ENCODE measurements around the gene ADGRL2.

The ADGRL2 gene

DNA sequence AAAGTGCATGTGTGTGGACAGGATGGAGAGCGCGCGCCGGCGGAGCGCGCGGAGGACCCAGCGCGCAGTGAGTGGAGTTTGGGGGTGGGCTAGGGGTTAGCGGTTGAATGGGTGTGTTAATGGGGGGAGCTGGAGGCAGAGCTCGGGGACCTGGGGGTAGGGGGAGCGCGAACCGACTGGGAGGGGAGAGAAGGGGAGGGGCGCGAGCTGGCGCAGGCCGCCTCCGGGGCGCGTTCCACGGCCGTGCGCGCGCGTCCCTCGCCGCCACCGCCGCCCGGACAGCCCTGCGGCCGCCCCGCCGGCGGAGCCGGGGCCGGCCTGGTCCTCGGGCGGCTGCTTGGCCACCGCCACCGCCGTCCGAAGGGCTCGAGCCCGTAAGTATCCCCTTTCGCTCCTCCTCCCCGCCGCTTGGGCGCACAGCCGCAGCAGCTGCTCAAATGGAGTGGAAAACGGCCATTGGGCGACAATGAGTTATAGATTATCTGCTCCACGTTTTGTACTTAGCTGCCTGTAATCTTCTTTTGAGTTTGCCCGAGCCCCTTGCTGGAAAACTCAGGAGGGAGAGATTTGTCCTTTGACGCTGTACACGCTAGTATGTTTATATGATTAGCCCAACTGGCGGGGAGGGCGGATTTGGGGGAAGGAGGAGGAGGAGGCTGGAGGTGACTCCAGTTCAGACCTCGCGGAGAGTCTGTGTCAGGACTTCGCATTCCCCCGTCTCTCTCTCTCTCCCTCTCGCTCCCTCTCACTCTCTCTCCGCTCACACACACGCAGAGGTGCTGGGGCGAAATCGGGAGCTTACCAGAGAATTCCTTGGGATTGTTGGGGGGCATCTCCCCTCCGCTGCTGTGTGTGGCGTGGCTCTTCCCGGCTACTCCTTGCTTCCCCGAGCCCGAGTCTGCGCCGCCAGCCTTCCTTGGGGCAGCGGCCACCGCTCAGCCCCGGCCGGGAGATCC, at the start of gene ADGRL2:
TSS of gene ADGRL2 (plus strand) at position 240 of the 956 bp plus-strand sequence. CDS start 36,051 bp downstream, outside the sequence.
- DNase-seq: peak; percentile 34

DNA sequence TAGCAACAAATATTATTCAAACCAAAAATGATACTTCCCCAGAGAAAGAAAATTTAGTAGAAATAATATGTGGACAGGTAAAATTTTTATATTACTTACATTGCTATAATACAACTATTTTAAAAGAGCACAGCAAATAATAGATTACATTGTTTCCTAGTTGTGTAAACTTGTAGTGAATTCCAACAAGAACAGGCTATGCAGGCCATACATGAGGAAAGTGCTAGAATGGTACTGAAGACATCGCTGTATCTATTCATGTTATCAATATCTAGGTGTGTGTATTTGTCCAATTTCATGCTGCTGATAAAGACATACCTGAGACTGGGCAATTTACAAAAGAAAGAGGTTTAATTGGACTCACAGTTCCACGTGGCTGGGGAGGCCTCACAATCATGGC, 47.9 kb upstream of the ADGRL2 start:
- no peak for DNase-seq

DNA sequence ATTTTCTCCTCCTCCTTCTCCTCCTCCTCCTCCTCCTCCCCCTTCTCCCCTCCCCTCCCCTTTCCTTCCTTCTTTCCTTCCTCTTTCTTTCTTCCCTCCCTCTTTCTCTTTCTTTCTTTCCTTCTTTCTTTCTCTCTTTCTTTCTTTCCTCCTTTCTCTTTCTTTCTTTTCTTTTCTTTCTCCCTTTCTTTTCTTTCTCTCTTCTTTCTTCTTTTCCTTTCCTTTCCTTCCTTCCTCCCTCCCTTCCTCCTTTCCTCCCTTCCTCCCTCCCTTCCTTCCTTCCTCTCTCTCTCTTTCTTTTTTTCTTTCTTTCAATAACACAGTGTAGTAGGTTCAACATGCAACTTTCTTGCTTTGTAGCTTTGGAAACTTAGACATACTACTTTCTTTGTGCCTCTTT, 46.3 kb upstream of the ADGRL2 start:
- no peak for DNase-seq

DNA sequence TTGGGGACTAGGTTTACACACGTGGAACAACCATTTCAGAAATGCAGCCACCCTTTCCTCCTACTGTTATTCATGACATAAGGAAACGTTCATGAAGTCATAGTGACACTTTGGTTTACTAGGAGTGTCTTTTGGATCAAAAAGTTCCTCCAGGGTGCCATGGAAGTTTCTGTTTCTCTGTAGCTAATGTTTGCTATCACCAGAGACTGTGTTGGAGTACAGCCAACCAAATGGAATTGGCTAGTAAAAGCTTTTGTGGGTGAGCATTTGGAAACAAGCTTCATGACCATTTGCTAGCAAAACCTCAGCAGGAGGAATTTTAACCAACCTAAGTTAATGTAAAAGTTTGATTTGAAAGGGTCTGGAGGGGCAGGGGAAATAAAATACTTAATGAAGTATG, 43.9 kb upstream of the ADGRL2 start:
- no peak for DNase-seq

DNA sequence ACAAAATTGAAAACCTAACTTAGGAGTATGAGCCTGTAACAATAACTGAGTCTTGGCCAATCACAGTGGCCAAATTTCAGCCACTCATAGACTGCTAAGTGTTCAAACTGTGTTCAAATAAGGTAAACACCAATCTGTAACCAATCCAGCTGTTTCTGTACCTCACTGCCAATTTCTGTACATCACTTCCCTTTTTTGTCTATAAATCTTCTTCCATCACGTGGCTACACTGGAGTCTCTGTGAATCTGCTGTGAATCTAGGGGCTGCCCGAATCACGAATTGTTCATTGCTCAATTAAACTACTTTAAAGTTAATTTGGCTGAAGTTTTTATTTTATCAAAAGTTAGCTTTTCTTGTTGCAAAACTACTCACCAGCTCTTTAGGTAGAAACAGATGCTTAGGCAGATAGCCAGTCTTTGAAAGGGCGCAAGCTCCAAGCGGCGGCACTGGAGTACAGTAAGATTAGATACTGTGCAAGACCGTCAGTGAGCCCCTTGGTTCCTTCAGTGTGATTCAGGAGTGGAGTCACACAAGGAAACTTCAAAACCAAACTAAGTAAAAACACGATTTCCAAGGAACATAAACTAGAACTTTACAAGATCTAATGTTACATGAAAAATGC, 43.2 kb upstream of the ADGRL2 start:
- DNase-seq: no peak

DNA sequence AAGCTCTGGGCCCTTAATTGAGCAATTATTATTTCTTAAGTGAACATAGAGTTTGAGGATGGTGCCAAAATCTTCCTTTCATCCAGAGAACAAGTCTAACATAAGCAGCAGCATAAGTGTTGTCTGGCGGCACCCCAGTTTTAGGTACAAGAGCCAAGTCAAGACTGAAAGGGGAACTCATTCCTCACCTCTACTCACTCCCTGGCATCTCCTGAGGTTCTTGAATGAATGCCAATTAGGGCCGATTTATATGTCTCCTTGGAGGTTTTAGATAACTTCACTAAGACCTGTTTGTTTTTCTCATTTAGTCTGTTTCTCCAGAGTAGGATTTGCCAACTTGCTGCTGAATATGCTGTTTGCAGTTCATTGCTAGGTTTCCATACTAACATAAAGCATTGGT, 42.6 kb upstream of the ADGRL2 start:
- DNase-seq: no peak

DNA sequence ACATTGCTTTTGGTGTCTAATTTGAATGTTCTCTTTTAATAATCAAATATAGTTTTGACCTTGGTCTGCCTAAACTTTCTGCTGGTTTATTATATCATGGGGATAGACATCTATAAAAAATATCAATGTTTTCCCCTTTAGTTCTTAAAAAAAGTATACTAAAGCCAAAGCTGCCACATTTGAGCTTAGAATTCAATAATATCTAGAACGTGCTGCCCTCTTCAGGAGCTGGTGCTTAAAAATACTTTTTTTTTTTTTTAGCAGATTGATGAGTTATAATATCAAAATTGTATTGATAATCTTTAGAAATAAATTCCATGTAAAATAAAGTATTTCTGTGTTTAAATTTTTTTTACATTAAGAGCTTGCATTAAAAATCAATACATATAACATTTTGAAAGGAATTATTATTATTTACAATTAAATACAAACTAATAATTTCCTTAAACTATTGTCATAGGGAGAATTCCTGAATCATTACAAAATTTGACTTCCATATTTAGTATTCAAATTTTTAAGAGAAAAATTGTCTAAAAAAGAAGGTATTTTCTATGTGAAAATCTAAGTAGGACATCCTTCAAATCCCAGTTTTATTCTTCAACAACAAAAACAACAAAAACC, 40.1 kb upstream of the ADGRL2 start:
- DNase-seq: no peak

DNA sequence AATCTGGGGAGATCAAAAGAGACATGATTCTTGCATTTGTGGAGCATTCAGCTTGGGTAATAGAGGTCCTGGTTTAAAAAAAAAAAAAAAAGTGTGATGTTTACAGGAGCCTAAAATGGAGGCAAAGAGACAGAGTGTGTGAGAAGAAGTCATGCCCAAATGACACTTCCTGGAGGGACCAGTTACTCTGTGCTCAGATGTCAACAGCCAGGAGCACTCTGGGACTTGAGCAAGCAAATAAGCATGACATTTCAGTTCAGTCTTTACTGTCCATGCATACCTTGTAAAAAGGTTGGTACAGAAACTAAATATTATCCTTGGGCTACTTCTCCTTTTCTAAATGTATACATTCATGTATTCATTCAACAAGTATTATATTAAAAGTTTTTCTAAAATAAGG, 25.2 kb upstream of the ADGRL2 start:
- DNase-seq: no peak

DNA sequence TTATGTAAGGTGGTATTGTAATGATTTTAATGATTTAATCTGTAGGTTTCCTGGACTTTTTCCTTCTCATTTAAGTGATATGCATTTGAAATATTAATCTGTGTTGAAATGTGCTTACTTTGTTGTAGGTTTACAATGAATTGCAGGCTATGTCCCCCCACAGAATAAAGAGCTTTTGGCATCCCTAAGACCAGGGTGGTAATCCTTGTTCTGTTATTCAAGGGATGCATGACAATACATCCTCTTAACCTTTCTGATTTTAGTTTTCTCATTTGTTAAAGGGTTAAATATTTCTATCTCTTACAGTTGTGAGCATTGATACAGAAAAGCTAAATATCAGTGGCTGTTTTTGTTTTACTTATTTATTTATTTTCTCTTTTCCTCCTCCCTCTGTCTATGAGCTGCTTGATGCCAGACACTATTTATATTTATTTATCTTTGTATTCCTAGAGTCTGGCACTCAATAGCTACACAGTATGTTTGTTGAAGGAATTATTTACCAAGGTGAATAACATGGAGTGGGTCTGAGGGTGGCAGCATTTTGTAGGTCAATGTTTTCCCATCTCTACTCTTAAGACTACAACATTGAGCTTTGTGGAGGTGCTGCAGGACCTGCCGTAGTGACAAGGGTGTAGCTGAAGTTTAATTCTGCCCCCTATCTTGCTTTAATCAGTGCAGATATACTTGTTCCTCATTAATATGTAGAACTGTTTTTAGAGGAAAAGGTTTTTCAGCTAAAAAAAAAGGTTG, 19.9 kb upstream of the ADGRL2 start:
- no peak for DNase-seq

DNA sequence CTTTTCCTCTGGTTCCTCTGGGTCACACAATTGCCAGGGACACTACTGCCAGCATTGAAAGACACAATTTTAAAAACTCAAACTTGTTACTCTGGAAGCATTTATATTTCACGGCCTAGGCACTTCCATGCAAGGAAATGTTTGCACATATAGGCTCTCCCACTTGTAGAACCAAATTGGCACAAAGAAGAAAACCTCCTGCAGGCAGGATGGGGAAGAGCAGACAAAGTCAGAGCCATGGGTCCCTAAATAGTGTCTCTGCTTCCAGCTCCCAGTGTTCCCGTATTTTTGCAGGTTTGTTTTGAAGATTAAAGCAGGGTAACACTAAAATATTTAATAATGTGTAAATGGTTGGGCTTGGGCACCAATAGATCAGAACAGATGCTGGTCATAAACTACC, 19.0 kb upstream of the ADGRL2 start:
- no peak for DNase-seq

DNA sequence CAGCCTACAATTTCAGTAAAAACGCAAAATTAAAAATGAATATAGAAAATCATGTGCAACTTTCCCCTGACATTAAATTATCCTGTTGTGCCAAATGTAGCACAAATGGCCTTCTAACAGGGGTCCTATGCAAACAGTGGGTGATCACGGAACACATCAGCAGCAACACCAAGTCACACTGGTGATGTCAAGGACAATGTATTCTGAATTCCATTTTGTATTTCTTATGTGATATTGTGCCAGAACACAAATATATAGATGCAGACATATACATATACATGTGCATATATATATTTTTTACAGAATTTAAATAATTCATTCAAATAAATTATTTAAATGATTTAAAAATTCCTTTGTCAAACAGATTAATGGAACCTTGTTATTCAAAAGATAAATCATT, 8.6 kb upstream of the ADGRL2 start:
- no peak for DNase-seq

DNA sequence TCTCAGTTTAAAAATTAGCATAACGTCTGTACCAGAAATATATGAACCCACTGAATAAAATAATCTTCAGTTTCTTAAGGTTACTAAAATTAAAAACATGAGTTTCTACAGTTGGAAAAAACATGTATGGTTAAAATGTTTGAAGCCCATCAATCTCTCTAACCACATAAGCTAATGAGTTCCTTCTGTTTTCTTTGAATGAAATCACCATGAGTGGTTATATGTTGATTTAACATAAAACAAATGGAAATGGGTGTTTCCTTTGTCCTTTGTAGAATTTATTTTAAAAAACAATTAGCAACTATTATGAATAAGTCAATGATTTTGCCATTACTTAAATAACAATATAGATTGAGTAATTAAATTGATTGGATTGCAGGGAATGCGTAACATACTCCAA, 3.0 kb upstream of the ADGRL2 start:
- no peak for DNase-seq

DNA sequence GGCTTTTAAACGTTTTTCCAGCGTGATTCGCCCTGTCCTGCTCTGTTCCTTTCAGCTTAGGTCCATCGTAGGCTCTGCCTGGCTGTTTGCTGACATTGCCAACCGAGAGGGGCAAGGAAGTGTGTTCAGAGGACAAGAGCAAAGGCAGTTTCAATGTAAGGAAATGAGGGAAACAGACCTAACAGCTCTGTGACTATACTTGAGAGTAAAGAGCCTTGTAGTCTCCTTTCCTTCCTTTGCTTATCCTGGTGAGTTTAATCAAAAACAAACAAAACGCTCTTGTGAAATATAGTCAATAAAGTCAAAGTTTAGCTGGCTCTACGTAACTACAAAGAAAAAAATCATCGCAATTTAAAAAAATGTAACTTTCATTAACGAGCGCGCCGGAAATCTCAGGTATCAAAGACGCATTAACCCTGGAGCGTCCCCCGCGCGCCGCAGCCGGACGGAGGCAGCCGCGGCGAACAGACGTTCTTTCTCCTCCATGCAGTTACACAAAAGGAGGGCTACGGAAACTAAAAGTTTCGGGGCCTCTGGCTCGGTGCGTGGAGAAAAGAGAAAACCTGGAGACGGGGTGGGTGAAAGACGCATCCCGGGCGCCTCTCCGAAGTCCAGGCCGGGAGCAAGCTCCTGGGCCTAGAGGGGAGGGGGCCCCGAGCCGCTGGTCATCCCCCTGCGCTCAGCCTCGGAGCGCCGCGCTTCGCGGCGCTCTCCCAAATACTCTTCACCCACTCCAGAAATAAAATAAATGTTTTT, 617 bp upstream of the ADGRL2 start:
- no peak for DNase-seq

DNA sequence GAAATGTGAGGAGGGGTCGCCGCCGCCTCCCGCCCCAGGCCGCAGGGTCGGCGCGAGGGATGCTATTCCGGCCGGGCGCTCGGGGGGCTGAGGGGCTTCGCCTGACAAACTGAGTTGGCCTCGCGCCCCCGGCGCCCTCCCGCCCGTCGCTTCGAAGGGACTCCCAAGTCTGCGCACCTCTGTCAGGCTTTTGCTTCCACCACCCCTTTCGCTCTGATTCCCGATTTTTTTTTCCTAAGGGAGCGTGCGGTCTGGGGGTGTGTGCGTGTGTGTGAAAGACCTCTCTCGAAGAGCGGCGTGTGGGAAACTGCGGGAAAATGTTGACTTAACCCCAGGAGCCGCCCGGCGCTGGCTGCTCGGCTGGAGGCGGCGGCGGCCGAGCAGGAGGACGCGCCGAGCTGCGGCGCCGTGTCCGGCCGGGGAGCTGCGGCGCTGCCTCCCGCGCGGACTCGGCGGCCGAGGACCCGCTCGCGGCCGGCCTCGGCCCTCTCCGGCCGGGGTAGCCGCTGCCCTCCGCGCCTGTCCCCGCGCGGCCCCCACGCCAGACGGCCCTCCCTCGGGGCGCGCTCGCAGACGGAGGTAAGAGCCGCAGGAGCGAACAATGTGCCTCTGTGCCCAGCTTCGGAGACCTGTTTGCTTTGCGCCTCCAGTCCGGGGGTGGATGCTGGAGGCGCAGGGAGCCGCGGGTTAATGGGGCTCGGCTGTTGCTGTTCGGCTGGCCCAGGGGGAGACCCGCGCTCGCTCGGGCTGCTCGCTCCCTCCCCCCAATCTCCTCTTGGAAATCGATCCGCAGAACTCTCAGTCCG, 1.1 kb downstream of the ADGRL2 start:
- DNase-seq: no peak

DNA sequence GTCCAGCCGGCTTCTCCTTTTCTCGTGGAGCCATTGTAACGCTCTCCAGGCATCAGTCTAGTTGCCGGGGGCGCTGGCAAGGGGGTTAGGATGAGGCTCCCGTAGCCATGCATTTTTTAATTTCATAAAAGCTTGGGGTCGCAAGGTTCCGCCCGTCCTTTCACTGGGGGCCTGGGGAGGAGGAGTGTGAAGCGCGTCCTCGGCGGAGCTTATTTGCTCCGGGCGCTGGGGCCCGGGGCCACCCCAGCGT, 1.6 kb downstream of the ADGRL2 start:
- no peak for DNase-seq

DNA sequence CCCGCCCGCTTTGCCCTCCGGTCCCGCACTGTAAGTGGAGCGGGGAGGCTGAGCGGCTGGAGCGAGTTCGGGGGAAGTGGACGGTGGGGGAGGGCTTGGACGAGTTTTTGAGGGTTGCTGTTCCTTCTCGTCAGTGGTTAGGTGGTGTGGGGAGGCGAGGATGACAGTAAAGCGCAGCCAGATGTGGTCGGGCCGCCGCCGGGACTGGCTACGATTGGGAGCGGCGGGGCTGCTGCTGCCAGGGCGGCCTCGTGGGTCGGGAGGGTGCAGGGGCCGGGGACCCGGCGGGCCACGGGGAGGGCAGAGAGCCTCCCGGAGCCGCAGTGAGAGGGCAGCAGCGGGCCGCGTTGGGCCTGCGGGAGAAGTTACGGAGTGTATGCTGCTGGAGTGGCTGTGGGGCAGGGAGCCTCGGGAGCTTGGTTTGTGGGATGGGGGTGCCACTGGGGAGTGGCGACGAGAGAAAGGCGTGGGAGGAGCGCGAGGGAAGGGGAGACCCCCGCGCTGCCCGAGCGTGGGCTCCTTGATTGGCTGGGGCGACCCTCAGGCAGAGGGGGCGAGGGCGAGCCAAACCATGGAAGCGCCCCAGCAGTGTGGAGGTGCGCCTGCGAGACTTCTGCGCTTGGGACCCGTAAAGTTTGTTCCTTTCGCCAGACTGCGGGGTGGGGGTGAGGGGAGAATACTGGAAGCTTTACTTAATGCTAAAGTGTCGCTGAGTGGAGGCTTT, 2.1 kb downstream of the ADGRL2 start:
- DNase-seq: no peak

DNA sequence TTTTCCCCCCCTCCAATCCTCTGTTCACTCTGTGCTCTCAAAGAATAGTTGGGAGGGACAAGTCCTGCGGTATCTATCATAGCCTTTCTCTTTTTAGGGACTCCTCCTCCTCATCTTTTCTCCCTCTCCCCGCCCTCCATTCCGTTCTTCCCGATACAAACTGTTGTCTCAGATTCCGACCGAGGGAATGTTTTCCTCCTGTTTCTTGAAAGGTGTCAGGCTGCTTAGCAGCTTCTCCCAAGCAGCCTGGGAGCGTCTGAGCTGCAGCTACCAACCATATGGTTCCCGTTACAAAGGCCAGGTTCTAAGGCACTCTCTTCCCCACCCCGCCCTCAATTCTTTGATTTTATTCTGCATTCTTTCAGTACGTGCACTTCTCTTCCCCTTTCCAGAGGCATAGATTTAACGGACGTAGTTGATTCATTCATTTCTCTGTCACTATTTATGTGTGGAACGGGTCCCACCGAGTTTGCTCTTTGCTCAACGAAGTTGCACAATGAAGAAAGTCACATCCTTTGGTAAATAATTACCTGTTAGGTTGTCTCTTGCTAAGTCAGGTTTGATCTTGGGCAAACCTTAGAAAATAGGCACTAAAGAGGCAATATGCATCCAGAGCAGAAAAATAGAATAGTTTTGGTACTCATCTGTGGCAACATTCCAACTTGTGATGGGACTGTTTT, 2.8 kb downstream of the ADGRL2 start:
- no peak for DNase-seq

DNA sequence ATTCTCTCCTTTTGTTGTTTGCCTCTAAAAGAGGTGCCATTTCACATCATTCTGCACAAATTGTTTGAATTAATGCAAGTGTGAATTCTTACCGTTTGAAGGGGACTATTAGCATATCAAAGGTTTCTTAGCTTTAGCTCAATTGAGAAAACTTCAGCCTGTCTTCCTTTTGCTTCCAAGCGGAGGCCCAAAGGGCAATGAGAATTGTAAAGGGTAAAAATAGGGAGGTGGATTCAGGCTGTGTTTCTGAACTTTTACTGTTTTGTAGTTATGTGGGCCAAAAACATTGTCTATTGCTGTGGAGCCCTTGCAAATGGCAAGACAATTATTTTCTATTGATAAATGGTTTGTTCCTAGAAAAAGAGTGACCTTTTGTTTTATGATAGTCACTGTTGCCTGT, 3.6 kb downstream of the ADGRL2 start:
- no peak for DNase-seq

DNA sequence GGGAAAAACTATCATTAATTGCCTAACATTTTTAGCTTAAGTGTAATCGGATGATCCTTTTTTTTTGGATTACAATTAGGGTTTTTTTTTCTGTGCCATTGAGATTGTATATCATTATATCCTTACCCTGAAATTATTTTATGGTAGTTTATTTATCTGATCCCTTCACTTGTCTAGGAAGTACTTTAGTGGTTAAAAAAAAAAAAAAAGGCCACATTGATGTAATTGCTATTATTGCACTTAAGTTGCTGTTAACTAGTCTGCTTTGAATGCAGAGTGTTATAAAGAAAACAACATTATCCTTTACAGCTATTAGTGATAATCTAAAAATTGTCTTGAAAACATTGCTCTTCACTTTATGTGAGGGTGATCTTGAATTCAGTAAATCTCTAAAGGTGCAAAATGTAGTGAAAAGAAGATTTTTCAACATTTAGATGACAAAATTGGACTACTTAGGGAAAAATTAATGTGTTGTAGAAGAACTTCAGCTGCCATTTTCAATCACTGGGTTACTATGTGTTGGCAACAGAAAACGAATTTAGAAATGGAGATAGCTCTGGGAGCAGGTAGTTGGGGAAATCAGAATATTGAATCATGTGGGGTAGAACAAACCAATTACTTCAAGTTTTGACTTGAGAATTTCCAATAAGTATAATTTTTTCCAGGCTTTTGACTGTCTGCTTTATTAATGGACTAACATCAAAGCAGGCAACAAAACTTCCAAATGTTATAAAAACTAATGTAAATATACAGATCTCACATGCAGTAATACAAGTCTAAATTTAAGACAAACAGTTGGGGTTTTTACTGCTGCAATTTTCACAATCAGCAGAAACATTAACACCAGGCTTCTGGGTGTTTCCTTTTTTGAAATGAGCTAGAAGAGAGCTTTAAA, 5.0 kb downstream of the ADGRL2 start:
- no peak for DNase-seq

DNA sequence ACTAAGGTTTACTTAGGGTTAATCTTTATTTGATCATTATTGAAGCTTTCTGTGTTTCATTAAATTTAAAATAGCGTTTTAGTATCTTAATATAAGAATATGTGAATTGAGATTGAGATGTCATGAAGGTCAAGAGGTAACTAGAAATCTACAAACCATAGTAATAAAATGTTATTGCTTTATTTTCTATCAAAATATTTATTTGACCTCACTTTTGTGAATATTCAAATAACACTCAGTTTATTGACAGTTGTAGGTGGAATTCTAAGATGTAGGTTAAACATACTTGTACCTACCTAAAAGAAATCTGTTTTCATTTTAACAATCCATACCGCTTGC, 5.7 kb downstream of the ADGRL2 start:
- DNase-seq: no peak
